H1 (cell line): ENCODE results near the gene AVL9. TPM values are rescaled to one million over a fixed set of nuclear protein-coding genes. Genes with fewer than 3 reads are reported as not detected.

ENCODE experiments used
- CTCF ChIA-PET: fragments of 300-600 bp; sonication (Branson Sonifier 250); formaldehyde crosslinking; loops from one replicate; lab custom pipeline; 2021; ENCODE audit not compliant: partially characterized antibody; lab: Charles Lee
- POLR2A ChIA-PET: fragments of 300-600 bp; sonication (Branson Sonifier 250); formaldehyde crosslinking; loops from one replicate; lab custom pipeline; 2021; ENCODE audit warnings: inconsistent platforms; ENCODE audit not compliant: partially characterized antibody; lab: Charles Lee
- DNase-seq, 2 experiments: peaks; one replicate each; pipeline versions ENCODE4 v3.0.0 to v3.0.0-alpha.2; 2010 to 2022; ENCODE audit warnings: low spot score in 2 of 2, low read depth in 1 of 2, mixed read lengths in 1 of 2
- FAIRE-seq: peaks from 2 replicates; lab custom pipeline; 2011; peaks lifted over from hg19 to GRCh38; lab: Jason Lieb, UNC
- H2AFZ ChIP-seq: 2 replicates; pipeline ENCODE4 v1.8.1; 2012; ENCODE audit warnings: low read length, inconsistent platforms
- H2AK5ac ChIP-seq: 2 replicates; pipeline ENCODE4 v1.6.1; 2013; ENCODE audit warnings: low read depth, low read length
- H2BK120ac ChIP-seq: replicated peaks from 2 replicates; pipeline ENCODE3; 2013; ENCODE audit warnings: low read depth, low read length, inconsistent platforms
- H2BK12ac ChIP-seq: 2 replicates; pipeline ENCODE4 v1.6.1; 2013; ENCODE audit warnings: low read depth, low read length
- H2BK15ac ChIP-seq: 2 replicates; pipeline ENCODE4 v1.6.1; 2013; ENCODE audit warnings: low read length
- H2BK20ac ChIP-seq: 2 replicates; pipeline ENCODE4 v1.6.1; 2013; ENCODE audit warnings: low read length
- H2BK5ac ChIP-seq: 2 replicates; pipeline ENCODE4 v1.6.1; 2013; ENCODE audit warnings: low read depth, low read length
- H3K14ac ChIP-seq: 2 replicates; pipeline ENCODE4 v1.6.1; 2013; ENCODE audit warnings: inconsistent platforms; ENCODE audit not compliant: insufficient read length
- H3K18ac ChIP-seq: 2 replicates; pipeline ENCODE4 v1.6.1; 2013; ENCODE audit warnings: low read length; ENCODE audit errors: extremely low read depth
- H3K23ac ChIP-seq: 2 replicates; pipeline ENCODE4 v1.6.1; 2013; ENCODE audit warnings: inconsistent platforms; ENCODE audit not compliant: insufficient read length
- H3K23me2 ChIP-seq: 2 replicates; pipeline ENCODE4 v1.6.1; 2013; ENCODE audit warnings: low read depth, low read length
- H3K27ac ChIP-seq: 2 replicates; pipeline ENCODE4 v1.6.1; 2011; ENCODE audit warnings: low read depth, low read length, inconsistent platforms
- H3K27me3 ChIP-seq, 4 experiments: replicated peaks in 1 of 4; 1 replicate in 1 of 4; 2 replicates in 3 of 4; pipeline versions ENCODE4 v1.6.1 to v1.8.1; 2011 to 2013; ENCODE audit warnings: low read length in 3 of 4, mild to moderate bottlenecking in 3 of 4, inconsistent platforms in 2 of 4, mixed read lengths in 2 of 4, moderate library complexity in 1 of 4; ENCODE audit not compliant: control insufficient read depth in 3 of 4, insufficient read depth in 3 of 4; ENCODE audit errors: extremely low read depth in 1 of 4
- H3K36me3 ChIP-seq, 4 experiments: 2 replicates each; pipeline versions ENCODE4 v1.6.1 to v1.8.1; 2011 to 2013; ENCODE audit warnings: mild to moderate bottlenecking in 4 of 4, low read length in 3 of 4, moderate library complexity in 2 of 4, control low read depth in 1 of 4, inconsistent platforms in 1 of 4; ENCODE audit not compliant: insufficient read depth in 4 of 4, control insufficient read depth in 2 of 4
- H3K4ac ChIP-seq: replicated peaks from 2 replicates; pipeline ENCODE3; 2013; ENCODE audit warnings: low read length, low read depth, mixed read lengths, inconsistent platforms; ENCODE audit not compliant: insufficient read length
- H3K4me1 ChIP-seq, 4 experiments: replicated peaks in 1 of 4; 1 replicate in 1 of 4; 2 replicates in 3 of 4; pipeline versions ENCODE4 v1.6.1 to v1.8.1; 2011 to 2013; ENCODE audit warnings: low read length in 3 of 4, inconsistent platforms in 2 of 4, mixed read lengths in 1 of 4; ENCODE audit not compliant: insufficient read depth in 4 of 4, control insufficient read depth in 3 of 4
- H3K4me2 ChIP-seq, 2 experiments: 2 replicates each; pipeline versions ENCODE4 v1.6.1 to v1.8.1; 2011 to 2013; ENCODE audit warnings: low read depth in 2 of 2, low read length in 2 of 2, control low read depth in 1 of 2, inconsistent platforms in 1 of 2, mild to moderate bottlenecking in 1 of 2; ENCODE audit not compliant: insufficient read depth in 1 of 2
- H3K4me3 ChIP-seq, 4 experiments: fragments of 200-600, 300-600 bp in 1 of 4; sonication (generic), shearing (Covaris generic), sonication (Bioruptor Twin) in 1 of 4; 2 replicates each; pipeline versions ENCODE4 v1.5.1 to v1.8.1; 2011 to 2016; ENCODE audit warnings: low read length in 4 of 4, low read depth in 3 of 4, control low read depth in 2 of 4, inconsistent platforms in 2 of 4, mild to moderate bottlenecking in 2 of 4, mixed read lengths in 1 of 4, moderate library complexity in 1 of 4; ENCODE audit not compliant: insufficient read depth in 2 of 4; ENCODE audit errors: extremely low read depth in 1 of 4
- H3K56ac ChIP-seq: replicated peaks from 2 replicates; pipeline ENCODE3; 2013; ENCODE audit warnings: low read depth, mild to moderate bottlenecking, mixed read lengths, low read length, inconsistent platforms; ENCODE audit not compliant: insufficient read length
- H3K79me1 ChIP-seq: 2 replicates; pipeline ENCODE4 v1.6.1; 2013; ENCODE audit warnings: low read depth, low read length, control low read depth
- H3K79me2 ChIP-seq, 2 experiments: 2 replicates each; pipeline versions ENCODE4 v1.6.1 to v1.8.1; 2012 to 2013; ENCODE audit warnings: low read length in 2 of 2, mild to moderate bottlenecking in 2 of 2, inconsistent platforms in 1 of 2; ENCODE audit not compliant: insufficient read depth in 2 of 2, control insufficient read depth in 1 of 2
- H3K9ac ChIP-seq, 4 experiments: replicated peaks in 1 of 4; 1 replicate in 1 of 4; 2 replicates in 3 of 4; pipeline versions ENCODE4 v1.6.1 to v1.8.1; 2011 to 2013; ENCODE audit warnings: low read depth in 3 of 4, low read length in 3 of 4, control low read depth in 2 of 4, mild to moderate bottlenecking in 2 of 4, moderate library complexity in 2 of 4, inconsistent platforms in 1 of 4; ENCODE audit errors: extremely low read depth in 1 of 4
- H3K9me3 ChIP-seq, 2 experiments: 2 replicates each; pipeline versions ENCODE4 v1.6.1 to v1.8.1; 2012 to 2013; ENCODE audit warnings: mild to moderate bottlenecking in 2 of 2, moderate library complexity in 2 of 2, control low read depth in 1 of 2, inconsistent platforms in 1 of 2, low read depth in 1 of 2, low read length in 1 of 2, mixed read lengths in 1 of 2; ENCODE audit not compliant: insufficient read depth in 2 of 2
- H4K20me1 ChIP-seq, 2 experiments: replicated peaks in 1 of 2; 2 replicates each; pipeline versions ENCODE3 to v1.8.1; 2011 to 2013; ENCODE audit warnings: inconsistent platforms in 2 of 2, low read length in 2 of 2, mild to moderate bottlenecking in 1 of 2; ENCODE audit not compliant: insufficient read depth in 2 of 2, control insufficient read depth in 1 of 2
- H4K5ac ChIP-seq: 2 replicates; pipeline ENCODE4 v1.6.1; 2013; ENCODE audit warnings: low read length, low read depth, mixed read lengths, inconsistent platforms; ENCODE audit not compliant: insufficient read length
- H4K8ac ChIP-seq: 2 replicates; pipeline ENCODE4 v1.8.0; 2013; ENCODE audit warnings: mild to moderate bottlenecking, moderate library complexity, low read length, inconsistent platforms; ENCODE audit not compliant: insufficient read depth; ENCODE audit errors: extremely low read depth
- H4K91ac ChIP-seq: replicated peaks from 2 replicates; pipeline ENCODE3; 2013; ENCODE audit warnings: low read length, mixed read lengths, inconsistent platforms; ENCODE audit not compliant: insufficient read length
- POLR2A ChIP-seq, 2 experiments: IDR thresholded peaks; 1 replicate in 1 of 2; 2 replicates in 1 of 2; pipeline ENCODE4 v1.6.1; 2011; ENCODE audit warnings: low read depth in 2 of 2, low read length in 2 of 2, mild to moderate bottlenecking in 2 of 2; ENCODE audit errors: control extremely low read depth in 1 of 2
- RBBP5 ChIP-seq: IDR thresholded peaks from 2 replicates; pipeline ENCODE4 v1.7.1; 2012; ENCODE audit warnings: low read depth, mild to moderate bottlenecking, inconsistent platforms, low read length, moderate library complexity, borderline replicate concordance
- SUZ12 ChIP-seq: fragments of 200-600 bp; sonication (generic); IDR thresholded peaks from 2 replicates; pipeline ENCODE4 v1.6.1; 2012; ENCODE audit warnings: mild to moderate bottlenecking, inconsistent platforms, low read length, moderate library complexity, mixed read lengths
- WGBS, 2 experiments: shearing (Covaris generic) in 1 of 2; methylation state at CpG; one replicate each; pipeline versions ENCODE4 v1.1.6 to v1.1.7; 2013 to 2015; ENCODE audit warnings: low lambda C conversion rate in 2 of 2, mixed read lengths in 2 of 2, inconsistent platforms in 1 of 2, low coverage in 1 of 2, missing lambda C conversion rate in 1 of 2; ENCODE audit not compliant: insufficient replicate concordance in 2 of 2, insufficient coverage in 1 of 2, insufficient read length in 1 of 2; ENCODE audit errors: extremely low coverage in 1 of 2, missing lambda C conversion rate in 1 of 2; 5-methylcytosine and 5-hydroxymethylcytosine counted together
- polyA plus RNA-seq, 7 experiments: library from polyadenylated mRNA; depleted of rRNA in 3 of 7; stranded (reverse) in 5 of 7; unstranded in 2 of 7; fragments of >200 nt in 5 of 7; fragments of 200-250 nt in 2 of 7; gene quantifications; 1 replicate in 5 of 7; 2 replicates in 1 of 7; 4 replicates in 1 of 7; pipeline versions ENCODE4 v1.2.1 to v1.2.3, GENCODE V29; 2011 to 2013; ENCODE audit warnings: missing spikeins in 2 of 7, mixed read lengths in 2 of 7
- total RNA-seq: library from RNA; stranded (reverse); fragmentation: NEBNext Ultra II Directional; extraction: Animal tissue kit (Norgen Biotek cat#: 25700); gene quantifications from 2 replicates; pipeline ENCODE4 v1.2.1, GENCODE V29; 2021

The AVL9 gene
- total and polyA plus RNA-seq, 2 of the 8 experiments (the other 6 are each of a cell fraction or from before 2014, with no cell fraction given) = 15.5 to 42.1 TPM

GRCh38 chr7:32481921-32482320 lies 13.4 kb upstream of the AVL9 start:
- 87% methylated on average over 3 of the region's 3 CpGs; no CpG with 5 or more reads in 1 of the 2 experiments for whole genome bisulfite sequencing, 2 experiments
- Histone ChIP-seq H2BK12ac (no peak overlapping the region), H3K14ac (no peak overlapping the region), H3K9ac (no peak overlapping the region), H3K23ac (no peak overlapping the region), H3K4me1 (no peaks in the 10 kb centered on the region), H2BK20ac (no peak overlapping the region), H3K4me2 (no peak overlapping the region), H3K18ac (no peak overlapping the region), H2AK5ac (no peak overlapping the region), H3K4ac (no peak overlapping the region), H2BK5ac (no peak overlapping the region), H4K5ac (no peak overlapping the region), H4K20me1 (no peaks in the 10 kb centered on the region), H3K23me2 (no peaks in the 10 kb centered on the region), H3K79me2 (no peaks in the 10 kb centered on the region), H3K79me1 (no peaks in the 10 kb centered on the region), H3K27me3 (no peaks in the 10 kb centered on the region), H2BK15ac (no peak overlapping the region), H2AFZ (no peak overlapping the region), H4K8ac (no peak overlapping the region), H2BK120ac (no peak overlapping the region), H3K4me3 (no peak overlapping the region), H3K36me3 (peaks cover 0 to 8% (median 2%) of the 10 kb centered on the region in 4 experiments; a peak in 3 of 8 replicates), H3K27ac (no peak overlapping the region), H4K91ac (no peak overlapping the region), H3K9me3 (no peaks in the 10 kb centered on the region), H3K56ac (no peak overlapping the region)
- POLR2A ChIA-PET = no interaction called here
- FAIRE-seq = no peak
- no peak for DNase-seq
- TF ChIP-seq RBBP5 (no peak), POLR2A (IDR thresholded peaks at IDR 0.05; ENCODE audit: control extremely low read depth in 1 of 2, low read depth in 2 of 2, low read length in 2 of 2) (no peak), SUZ12 (no peak)
- CTCF ChIA-PET = no interaction called here
